CD4-positive, alpha-beta T cell treated with Interferon gamma for 1 hour (primary cell): ENCODE results near the gene MEN1.

Source experiments
- DNase-seq: peaks from one replicate; pipeline ENCODE4 v3.0.0-alpha.2; 2020

MEN1 gene

GRCh38 chr11:64845129-64845775, 34.9 kb upstream of the MEN1 start:
- DNase-seq = no peak

- peak; percentile 78 for DNase-seq
Measured at GRCh38 chr11:64844330-64845128, 34.2 kb upstream of the MEN1 start, which contains the start of gene CDC42BPG. TSS of gene CDC42BPG (minus strand) at chr11:64844653. CDS start at chr11:64844569, 84 bp downstream.

GRCh38 chr11:64843686-64844329, 33.5 kb upstream of the MEN1 start:
- no peak for DNase-seq

GRCh38 chr11:64842851-64843685, 32.7 kb upstream of the MEN1 start:
- DNase-seq = no peak

GRCh38 chr11:64842366-64842759, 32.0 kb upstream of the MEN1 start:
- DNase-seq = no peak

- no peak for DNase-seq
Measured at GRCh38 chr11:64841592-64842365, 31.4 kb upstream of the MEN1 start.

- DNase-seq = no peak
Measured at GRCh38 chr11:64839887-64840782, 29.8 kb upstream of the MEN1 start.

- DNase-seq = no peak
Measured at GRCh38 chr11:64839335-64839734, 29.0 kb upstream of the MEN1 start.

- DNase-seq = no peak
Measured at GRCh38 chr11:64838600-64839334, 28.4 kb upstream of the MEN1 start.

GRCh38 chr11:64837887-64838351, 27.6 kb upstream of the MEN1 start:
- no peak for DNase-seq

GRCh38 chr11:64836448-64837072, 26.2 kb upstream of the MEN1 start:
- DNase-seq = no peak

GRCh38 chr11:64835616-64836447, 25.5 kb upstream of the MEN1 start:
- DNase-seq = no peak

GRCh38 chr11:64834723-64835615, 24.6 kb upstream of the MEN1 start:
- DNase-seq = no peak

- no peak for DNase-seq
Measured at GRCh38 chr11:64834031-64834722, 23.8 kb upstream of the MEN1 start.

GRCh38 chr11:64833509-64833908, 23.2 kb upstream of the MEN1 start:
- DNase-seq = no peak

GRCh38 chr11:64833198-64833502, 22.8 kb upstream of the MEN1 start:
- DNase-seq = no peak
